ENCODE results near the gene NKD2. TPM values are rescaled to one million over a fixed set of nuclear protein-coding genes. Genes with fewer than 3 reads are reported as not detected.

NKD2 gene
- total RNA-seq, 1 experiment from 2014 or later, result 20.4 TPM

- Histone ChIP-seq H3K9me3 (ENCODE audit: control insufficient read depth in 1 of 2, insufficient read depth in 1 of 2, low read depth in 1 of 2, low read length in 2 of 2) (no peaks in the 10 kb centered on the region), H4K20me1 (ENCODE audit: insufficient read depth) (no peaks in the 10 kb centered on the region), H3K4me3 (replicated peaks in 1 of 2; ENCODE audit: low read depth in 1 of 2, low read length in 2 of 2) (no peak overlapping the region), H3K9me2 (ENCODE audit: insufficient read depth) (no peaks in the 10 kb centered on the region), H2AFZ (ENCODE audit: low read depth, low read length, poor library complexity, severe bottlenecking) (no peak overlapping the region), H3K9ac (ENCODE audit: low read length) (no peak overlapping the region), H3K4me1 (ENCODE audit: control insufficient read depth in 1 of 2, insufficient read depth in 2 of 2, low read length in 2 of 2) (no peaks in the 10 kb centered on the region), H3K27ac (ENCODE audit: low read depth, low read length) (peak overlapping the region; percentile 43; the same call in 1 of the 2 replicates), H3K79me2 (ENCODE audit: insufficient read depth, low read length) (no peaks in the 10 kb centered on the region), H3K36me3 (ENCODE audit: control insufficient read depth in 1 of 2, insufficient read depth in 2 of 2, low read length in 2 of 2) (no peaks in the 10 kb centered on the region; a peak in 1 of 4 replicates), H3K4me2 (ENCODE audit: low read length) (no peak overlapping the region), H3K27me3 (ENCODE audit: insufficient read depth, low read length) (no peaks in the 10 kb centered on the region)
- ATAC-seq (no peak), DNase-seq (ENCODE audit: low read depth, low spot score) (no peak)
- ChIA-PET CTCF (no interaction called here), RAD21 (ENCODE audit: low non-redundant PET in 1 of 2, low total read pairs in 2 of 2, uncharacterized antibody in 2 of 2, unreplicated experiment in 2 of 2) (no interaction called here), POLR2A (no interaction called here)
- BruUV-seq (replicated peaks), result no TSS peak
- TF ChIP-seq EZH2 (IDR thresholded peaks at IDR 0.05), result no peak
- no peak for TF ChIP-seq YY1 (IDR thresholded peaks at IDR 0.05; ENCODE audit: extremely low read depth, insufficient replicate concordance, low read depth, low read length)
- no peak for TF ChIP-seq RAD21 (IDR thresholded peaks at IDR 0.05; ENCODE audit: low read depth)
- no peak for TF ChIP-seq ZFX (IDR thresholded peaks at IDR 0.05)
- no peak for TF ChIP-seq CEBPB (IDR thresholded peaks at IDR 0.05; ENCODE audit: low read depth)
- TF ChIP-seq FOSL1 (IDR thresholded peaks at IDR 0.05; ENCODE audit: low read depth), result no peak
- no peak for TF ChIP-seq ZNF274 (IDR thresholded peaks at IDR 0.05; ENCODE audit: low read depth, low read length)
- TF ChIP-seq POLR2AphosphoS5 (IDR thresholded peaks at IDR 0.05; ENCODE audit: low read depth, low read length), result no peak
- TF ChIP-seq SP1 (IDR thresholded peaks at IDR 0.05; ENCODE audit: low read depth), result no peak
- intact Hi-C loops (cut with micrococcal nuclease), result no loop called here
These were observed 64.9 kb downstream of the NKD2 start for GRCh38 chr5:1073239-1074102.

DNA sequence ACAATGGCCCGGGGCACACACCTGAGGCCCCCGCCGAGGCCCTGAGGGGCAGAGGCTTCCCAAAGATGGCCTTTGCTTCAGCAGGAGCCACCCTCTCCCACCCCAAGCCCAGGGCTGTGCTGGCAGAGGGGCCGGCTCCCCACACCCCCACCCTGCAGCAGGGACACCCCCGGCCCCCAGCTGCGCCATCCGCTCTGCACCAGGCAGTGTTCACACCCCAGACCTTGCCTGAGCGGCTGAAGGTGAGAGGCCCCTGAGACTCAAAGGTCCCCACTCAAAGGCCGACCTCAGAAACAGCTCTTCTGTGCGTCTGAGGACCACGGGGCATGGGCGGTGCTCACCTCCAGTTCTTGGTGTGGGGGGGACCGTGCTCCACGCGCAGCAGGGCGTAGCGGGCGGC is 65.6 kb downstream of the NKD2 start:
- ATAC-seq, result no peak
- Histone ChIP-seq H3K36me3 (ENCODE audit: control insufficient read depth in 1 of 2, insufficient read depth in 2 of 2, low read length in 2 of 2) (no peaks in the 10 kb centered on the region; a peak in 1 of 4 replicates), H3K9me3 (ENCODE audit: control insufficient read depth in 1 of 2, insufficient read depth in 1 of 2, low read depth in 1 of 2, low read length in 2 of 2) (no peaks in the 10 kb centered on the region), H3K4me2 (ENCODE audit: low read length) (no peak overlapping the region), H3K27me3 (ENCODE audit: insufficient read depth, low read length) (no peaks in the 10 kb centered on the region), H4K20me1 (ENCODE audit: insufficient read depth) (no peaks in the 10 kb centered on the region), H3K4me1 (ENCODE audit: control insufficient read depth in 1 of 2, insufficient read depth in 2 of 2, low read length in 2 of 2) (no peaks in the 10 kb centered on the region), H3K9ac (ENCODE audit: low read length) (no peak overlapping the region), H3K79me2 (ENCODE audit: insufficient read depth, low read length) (no peaks in the 10 kb centered on the region), H3K27ac (ENCODE audit: low read depth, low read length) (no peak overlapping the region; the same call in 1 of the 2 replicates), H3K4me3 (replicated peaks in 1 of 2; ENCODE audit: low read depth in 1 of 2, low read length in 2 of 2) (no peak overlapping the region), H3K9me2 (ENCODE audit: insufficient read depth) (no peaks in the 10 kb centered on the region), H2AFZ (ENCODE audit: low read depth, low read length, poor library complexity, severe bottlenecking) (no peak overlapping the region)
- ChIA-PET RAD21 (ENCODE audit: low non-redundant PET in 1 of 2, low total read pairs in 2 of 2, uncharacterized antibody in 2 of 2, unreplicated experiment in 2 of 2) (no interaction called here), CTCF (no interaction called here), POLR2A (no interaction called here)
- BruUV-seq (replicated peaks), result no TSS peak
- intact Hi-C loops (cut with micrococcal nuclease), result no loop called here
- DNase-seq (ENCODE audit: low read depth, low spot score), result no peak
- no peak for TF ChIP-seq YY1 (IDR thresholded peaks at IDR 0.05; ENCODE audit: extremely low read depth, insufficient replicate concordance, low read depth, low read length)
- TF ChIP-seq RAD21 (IDR thresholded peaks at IDR 0.05; ENCODE audit: low read depth), result no peak
- TF ChIP-seq CEBPB (IDR thresholded peaks at IDR 0.05; ENCODE audit: low read depth), result no peak
- no peak for TF ChIP-seq ZNF274 (IDR thresholded peaks at IDR 0.05; ENCODE audit: low read depth, low read length)
- no peak for TF ChIP-seq POLR2A (IDR thresholded peaks at IDR 0.05; ENCODE audit: borderline replicate concordance, extremely low read depth, insufficient read depth, insufficient read length)
- TF ChIP-seq SP1 (IDR thresholded peaks at IDR 0.05; ENCODE audit: low read depth), result no peak
- TF ChIP-seq POLR2AphosphoS5 (IDR thresholded peaks at IDR 0.05; ENCODE audit: low read depth, low read length), result no peak
- no peak for TF ChIP-seq EZH2phosphoT487 (IDR thresholded peaks at IDR 0.05; ENCODE audit: borderline replicate concordance)
- TF ChIP-seq, protein P1, sequence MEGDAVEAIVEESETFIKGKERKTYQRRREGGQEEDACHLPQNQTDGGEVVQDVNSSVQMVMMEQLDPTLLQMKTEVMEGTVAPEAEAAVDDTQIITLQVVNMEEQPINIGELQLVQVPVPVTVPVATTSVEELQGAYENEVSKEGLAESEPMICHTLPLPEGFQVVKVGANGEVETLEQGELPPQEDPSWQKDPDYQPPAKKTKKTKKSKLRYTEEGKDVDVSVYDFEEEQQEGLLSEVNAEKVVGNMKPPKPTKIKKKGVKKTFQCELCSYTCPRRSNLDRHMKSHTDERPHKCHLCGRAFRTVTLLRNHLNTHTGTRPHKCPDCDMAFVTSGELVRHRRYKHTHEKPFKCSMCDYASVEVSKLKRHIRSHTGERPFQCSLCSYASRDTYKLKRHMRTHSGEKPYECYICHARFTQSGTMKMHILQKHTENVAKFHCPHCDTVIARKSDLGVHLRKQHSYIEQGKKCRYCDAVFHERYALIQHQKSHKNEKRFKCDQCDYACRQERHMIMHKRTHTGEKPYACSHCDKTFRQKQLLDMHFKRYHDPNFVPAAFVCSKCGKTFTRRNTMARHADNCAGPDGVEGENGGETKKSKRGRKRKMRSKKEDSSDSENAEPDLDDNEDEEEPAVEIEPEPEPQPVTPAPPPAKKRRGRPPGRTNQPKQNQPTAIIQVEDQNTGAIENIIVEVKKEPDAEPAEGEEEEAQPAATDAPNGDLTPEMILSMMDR (IDR thresholded peaks at IDR 0.05 in 2 of 3, conservative IDR thresholded peaks at IDR 0.05 in 1 of 3; ENCODE audit: borderline replicate concordance in 1 of 3, insufficient read depth in 1 of 3, low read depth in 2 of 3, low read length in 2 of 3), result no peak
- no peak for TF ChIP-seq EGR1 (IDR thresholded peaks at IDR 0.05; ENCODE audit: low read depth)
- TF ChIP-seq JUND (IDR thresholded peaks at IDR 0.05), result no peak
- TF ChIP-seq TCF7L2 (IDR thresholded peaks at IDR 0.05; ENCODE audit: borderline replicate concordance, extremely low read depth, insufficient read depth, insufficient read length), result no peak
- no peak for TF ChIP-seq ZBTB33 (IDR thresholded peaks at IDR 0.05; ENCODE audit: extremely low read depth, insufficient replicate concordance, low read length)

Measured in HCT116 (cell line).